ENCODE data around the gene IGFBP1.

IGFBP1 gene

GRCh38 chr7:45881280-45881758, 7.0 kb upstream of the IGFBP1 start:
- no peak for DNase-seq (ENCODE audit: low spot score)

- DNase-seq (ENCODE audit: low spot score), result no peak
Measured at GRCh38 chr7:45881759-45882464, 6.4 kb upstream of the IGFBP1 start.

GRCh38 chr7:45882465-45882810, 5.8 kb upstream of the IGFBP1 start:
- DNase-seq (ENCODE audit: low spot score), result no peak

GRCh38 chr7:45884136-45884535, 4.2 kb upstream of the IGFBP1 start:
- no peak for DNase-seq (ENCODE audit: low spot score)

DNA sequence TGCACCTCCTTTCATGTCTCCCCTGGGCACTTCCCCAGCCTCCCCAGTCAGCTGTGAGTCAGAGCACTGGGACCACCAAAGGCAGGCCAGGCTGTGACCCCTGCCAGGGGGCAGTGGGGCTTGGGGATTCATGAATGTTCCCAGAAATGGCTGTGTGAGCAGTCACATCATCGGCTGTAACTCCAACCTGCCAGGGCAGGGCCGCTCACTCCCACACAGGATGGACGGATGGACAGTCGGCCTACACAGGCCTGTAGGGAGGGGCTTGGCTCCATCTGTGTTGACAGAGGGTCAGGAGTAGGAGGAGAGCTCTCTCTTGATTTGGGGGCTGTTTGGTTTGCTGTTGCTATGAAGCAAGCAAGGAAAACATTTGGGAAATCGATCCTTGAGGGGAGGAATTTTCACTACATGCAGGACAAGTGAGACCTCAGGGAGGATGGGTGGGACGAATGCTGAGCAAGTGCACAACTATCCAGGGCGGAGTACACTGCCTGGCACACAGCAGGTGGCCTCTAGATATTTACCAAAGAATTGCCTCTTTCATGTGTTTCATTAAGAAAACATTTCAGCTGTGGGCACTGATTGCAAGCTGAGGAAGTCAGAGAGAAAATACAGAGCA, 2.9 kb upstream of the IGFBP1 start:
- DNase-seq (ENCODE audit: low spot score), result no peak

GRCh38 chr7:45886931-45887667, 1.2 kb upstream of the IGFBP1 start:
- DNase-seq (ENCODE audit: low spot score), result no peak

DNA sequence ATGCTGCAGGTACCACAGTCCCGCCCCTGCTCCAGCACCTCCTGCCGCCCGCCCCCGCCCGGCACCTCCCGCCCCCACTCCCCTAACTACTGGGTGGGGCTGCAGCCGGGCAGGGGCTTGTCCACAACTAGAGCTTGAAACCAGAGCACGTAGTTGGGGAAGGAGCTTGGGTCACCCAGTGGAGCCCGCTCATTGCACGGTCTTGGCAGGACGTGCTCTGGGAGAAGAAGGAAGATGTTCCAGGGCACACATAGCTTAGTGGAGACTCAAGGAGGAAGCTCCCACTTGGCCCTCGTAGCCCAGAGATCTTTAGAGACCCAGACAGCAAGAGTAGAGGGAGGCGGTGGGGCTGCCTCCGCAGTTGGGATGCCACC, 692 bp downstream of the IGFBP1 start:
- no peak for DNase-seq (ENCODE audit: low spot score)

- no peak for DNase-seq (ENCODE audit: low spot score)
Measured at GRCh38 chr7:45889367-45890067, 1.2 kb downstream of the IGFBP1 start.

DNA sequence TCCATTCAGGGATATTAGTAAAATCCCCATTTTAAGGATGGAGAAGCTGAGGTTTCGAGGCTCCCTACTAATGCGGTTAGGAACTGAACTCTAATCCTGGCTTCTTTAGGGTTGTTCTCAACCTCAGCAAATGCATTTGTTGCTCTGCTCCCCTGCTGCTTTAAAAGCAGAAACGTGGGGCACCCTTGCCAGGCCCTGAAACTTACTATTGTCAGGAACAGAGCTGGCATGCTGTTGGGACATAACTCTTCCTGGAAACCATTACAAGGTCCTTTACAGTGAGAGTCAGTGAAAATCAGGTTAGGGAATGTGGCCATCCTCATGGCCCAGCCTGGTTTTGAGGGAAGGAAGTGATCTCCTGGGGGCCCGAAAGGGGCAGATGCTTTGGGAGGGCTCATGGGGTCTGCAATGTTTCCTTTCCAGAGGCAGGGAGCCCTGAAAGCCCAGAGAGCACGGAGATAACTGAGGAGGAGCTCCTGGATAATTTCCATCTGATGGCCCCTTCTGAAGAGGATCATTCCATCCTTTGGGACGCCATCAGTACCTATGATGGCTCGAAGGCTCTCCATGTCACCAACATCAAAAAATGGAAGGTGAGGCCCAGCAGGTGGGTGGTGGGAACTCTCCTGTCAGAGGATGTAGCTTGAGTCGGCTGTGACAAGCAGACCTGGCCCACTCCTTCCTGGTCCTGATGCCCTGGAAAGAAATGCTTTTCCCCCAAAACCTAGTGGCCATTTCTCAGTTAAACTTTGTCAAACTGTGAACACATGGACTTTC, 2.0 kb downstream of the IGFBP1 start:
- no peak for DNase-seq (ENCODE audit: low spot score)

DNA sequence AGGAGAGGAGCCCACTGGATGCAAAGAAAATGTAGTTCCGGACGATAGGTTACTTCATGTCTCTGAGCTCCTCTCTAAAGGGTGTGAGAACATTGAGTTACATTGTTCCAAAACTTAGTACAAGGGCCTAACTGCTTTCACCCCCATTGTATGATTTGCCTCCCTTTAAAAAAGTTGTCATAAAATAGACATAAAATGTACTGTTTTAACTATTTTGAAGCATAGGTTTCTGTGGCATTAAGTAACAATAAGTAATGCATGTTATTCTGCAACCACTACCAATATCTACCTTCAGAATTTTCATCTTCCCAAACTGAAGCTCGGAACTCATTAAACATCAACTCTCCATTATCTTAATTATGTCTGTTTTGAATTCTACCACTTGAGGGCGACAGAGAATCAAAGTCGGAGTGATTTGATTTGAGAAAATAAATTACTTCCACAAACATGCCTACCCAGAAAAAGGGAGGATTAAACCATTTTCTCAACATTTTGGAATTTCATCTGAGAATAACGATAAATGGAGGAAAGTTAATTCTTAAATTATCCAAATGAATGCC, 2.7 kb downstream of the IGFBP1 start:
- peak; percentile 34 for DNase-seq (ENCODE audit: low spot score)

GRCh38 chr7:45891462-45892402, 3.4 kb downstream of the IGFBP1 start:
- no peak for DNase-seq (ENCODE audit: low spot score)

GRCh38 chr7:45892407-45893035, 4.2 kb downstream of the IGFBP1 start:
- no peak for DNase-seq (ENCODE audit: low spot score)

- no peak for DNase-seq (ENCODE audit: low spot score)
Measured at GRCh38 chr7:45893374-45893995, 5.2 kb downstream of the IGFBP1 start.

DNA sequence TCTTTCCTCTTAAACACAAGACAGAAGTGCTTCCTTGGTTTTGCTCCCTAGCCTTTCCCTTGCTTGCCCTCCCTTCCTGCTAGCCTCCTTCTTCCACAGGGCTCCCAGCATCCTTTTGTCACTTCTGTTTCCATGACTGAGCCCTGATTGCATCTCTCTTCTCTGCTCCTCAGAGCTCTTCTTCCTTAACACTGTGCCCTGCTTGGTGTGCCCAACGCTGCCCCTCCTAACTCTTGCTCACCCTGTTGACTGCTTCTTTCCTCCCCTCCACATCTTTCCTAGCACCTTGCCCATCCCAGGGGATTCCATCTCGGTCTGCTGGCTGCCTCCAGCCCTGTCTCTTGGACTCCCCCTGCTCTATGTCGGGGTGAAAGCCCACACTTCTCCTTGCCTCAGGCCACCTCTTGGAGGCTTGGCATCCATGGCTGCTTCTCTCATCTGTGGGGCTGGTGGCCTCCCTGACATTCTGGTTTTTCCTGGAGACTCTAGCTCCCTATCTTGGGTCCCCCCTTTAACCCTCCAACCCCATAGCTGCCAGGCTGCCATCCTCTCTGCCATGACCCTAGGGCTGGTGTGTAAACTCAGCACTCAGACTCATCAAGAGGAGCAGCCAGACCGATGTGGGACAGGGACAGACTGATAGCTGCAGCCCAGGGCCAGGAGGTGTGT, 5.8 kb downstream of the IGFBP1 start:
- no peak for DNase-seq (ENCODE audit: low spot score)

DNA sequence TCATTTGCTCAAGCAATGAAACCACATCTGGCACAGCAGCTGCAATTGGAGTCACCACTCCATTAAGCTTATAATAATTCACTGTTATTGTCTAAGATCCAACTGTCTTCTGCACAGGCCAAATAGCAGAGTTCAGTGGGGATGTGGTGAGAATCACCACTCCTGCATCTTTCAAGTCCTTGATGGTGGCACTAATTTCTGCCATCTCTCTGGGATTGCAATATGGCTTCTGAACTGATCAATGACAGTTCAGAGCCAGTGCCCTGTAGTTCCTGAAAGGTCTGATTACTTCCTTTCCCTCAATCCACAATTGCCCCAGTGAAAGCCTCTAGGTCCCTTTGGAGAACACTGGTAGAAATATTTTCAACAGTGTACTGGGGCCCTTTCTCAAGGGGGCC, 6.4 kb downstream of the IGFBP1 start:
- DNase-seq (ENCODE audit: low spot score), result no peak

- DNase-seq (ENCODE audit: low spot score), result no peak
Measured at GRCh38 chr7:45897042-45897690, 8.9 kb downstream of the IGFBP1 start.

DNA sequence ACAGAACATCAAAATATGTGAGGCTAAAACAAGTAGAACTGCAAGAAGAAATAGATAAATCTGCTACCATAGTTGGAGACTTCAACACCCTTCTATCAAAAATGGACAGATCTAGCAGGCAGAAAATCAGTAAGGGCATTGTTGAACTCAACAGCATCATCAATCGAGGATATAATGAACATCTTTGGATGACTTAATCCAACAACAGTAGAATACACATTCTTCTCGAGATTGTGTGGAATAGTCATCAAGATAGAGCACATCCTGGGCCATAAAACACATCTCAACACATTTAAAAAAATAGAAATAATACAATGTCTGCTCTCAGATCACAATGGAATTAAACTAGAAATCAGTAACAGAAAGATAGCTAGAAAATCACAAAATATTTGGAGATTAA, 9.9 kb downstream of the IGFBP1 start:
- no peak for DNase-seq (ENCODE audit: low spot score)

DNA sequence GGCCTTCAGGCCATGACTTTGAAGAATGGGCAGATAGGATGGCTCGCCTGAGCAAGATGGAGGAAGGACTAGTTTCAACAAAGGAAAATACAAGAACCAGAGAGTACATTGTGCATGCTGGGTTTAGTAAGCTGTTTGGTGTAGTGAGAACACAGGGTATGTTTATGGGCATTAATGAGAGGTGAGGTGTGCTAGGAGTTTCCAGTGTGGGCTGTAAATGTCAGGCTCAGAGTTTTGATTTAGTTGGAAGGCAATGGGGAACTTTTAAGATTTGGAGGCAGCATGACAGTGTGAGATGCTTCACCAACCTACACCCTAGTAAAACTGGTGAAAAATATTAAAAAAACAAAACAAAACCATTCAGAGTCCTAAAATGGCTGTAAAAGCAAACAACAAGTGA, 13.3 kb downstream of the IGFBP1 start:
- no peak for DNase-seq (ENCODE audit: low spot score)
